CD4-positive, alpha-beta T cell (primary cell): Measurements from ENCODE around the gene MED8. TPM values are rescaled to one million over a fixed set of nuclear protein-coding genes. Genes with fewer than 3 reads are reported as not detected.
A peak's percentile ranks its signal among the peaks of the same experiment; 100 is the strongest.

Source experiments
- ATAC-seq: fragments of 200-7000 bp; cut with Tn5 transposase; one replicate; pipeline ENCODE4 v1.10.0; 2022; ENCODE audit warnings: mild to moderate bottlenecking; ENCODE audit not compliant: poor library complexity
- CTCF ChIA-PET: fragments of 350-600 bp; sonication (Branson Sonifier 250); formaldehyde crosslinking; loops from one replicate; lab custom pipeline; 2021; ENCODE audit warnings: antibody characterized with exemption, inconsistent platforms; lab: Charles Lee
- POLR2A ChIA-PET: fragments of 350-600 bp; sonication (Branson Sonifier 250); formaldehyde crosslinking; loops from one replicate; lab custom pipeline; 2021; ENCODE audit warnings: antibody characterized with exemption, inconsistent platforms; lab: Charles Lee
- DNase-seq, 14 experiments: peaks; one replicate each; pipeline ENCODE4 v3.0.0-alpha.2; 2013 to 2020; ENCODE audit warnings: mixed read lengths in 2 of 14
- H3K27ac ChIP-seq, 2 donors: one replicate each; pipeline versions ENCODE4 v1.5.1 to v1.7.0; 2013; ENCODE audit warnings: low read length in 2 of 2, low read depth in 1 of 2, mild to moderate bottlenecking in 1 of 2
- H3K27me3 ChIP-seq, 2 experiments: 1 replicate in 1 of 2; 2 replicates in 1 of 2; pipeline versions ENCODE4 v1.6.1 to v1.7.0; 2013; ENCODE audit warnings: low read length in 2 of 2, control low read depth in 1 of 2, mild to moderate bottlenecking in 1 of 2, moderate library complexity in 1 of 2; ENCODE audit not compliant: insufficient read depth in 2 of 2, control insufficient read depth in 1 of 2
- H3K36me3 ChIP-seq: one replicate; pipeline ENCODE4 v1.6.1; 2013; ENCODE audit warnings: low read length, control low read depth; ENCODE audit not compliant: insufficient read depth
- H3K4me1 ChIP-seq: one replicate; pipeline ENCODE4 v1.6.1; 2013; ENCODE audit warnings: low read length, control low read depth; ENCODE audit not compliant: insufficient read depth
- H3K4me3 ChIP-seq: one replicate; pipeline ENCODE4 v1.5.1; 2013; ENCODE audit warnings: mild to moderate bottlenecking, low read length, moderate library complexity
- H3K9me3 ChIP-seq, 2 experiments: 1 replicate in 1 of 2; 2 replicates in 1 of 2; pipeline versions ENCODE4 v1.6.1 to v1.7.0; 2013; ENCODE audit warnings: low read length in 2 of 2, mild to moderate bottlenecking in 2 of 2, control low read depth in 1 of 2, moderate library complexity in 1 of 2; ENCODE audit not compliant: control insufficient read depth in 1 of 2, insufficient read depth in 1 of 2
- H3K27ac Mint-ChIP-seq: one replicate; pipeline ENCODE4 v1.8.0; 2020; ENCODE audit warnings: mixed read lengths
- H3K27me3 Mint-ChIP-seq: one replicate; pipeline ENCODE4 v1.8.0; 2021; ENCODE audit warnings: mixed read lengths
- H3K36me3 Mint-ChIP-seq: one replicate; pipeline ENCODE4 v1.8.0; 2021; ENCODE audit warnings: low read depth, mixed read lengths
- H3K4me1 Mint-ChIP-seq: one replicate; pipeline ENCODE4 v1.8.0; 2021; ENCODE audit warnings: low read depth, mixed read lengths
- H3K4me3 Mint-ChIP-seq: one replicate; pipeline ENCODE4 v1.8.0; 2020; ENCODE audit warnings: mild to moderate bottlenecking, mixed read lengths
- H3K9me3 Mint-ChIP-seq: one replicate; pipeline ENCODE4 v1.8.0; 2020; ENCODE audit warnings: mixed read lengths
- CTCF ChIP-seq: fragments of 200-600 bp; IDR thresholded peaks from one replicate; pipeline ENCODE4 v1.8.0; 2022; ENCODE audit warnings: antibody characterized with exemption, mild to moderate bottlenecking
- intact Hi-C, 2 experiments: fragments of 100-400 bp; cut with DNase I in 1 of 2; cut with micrococcal nuclease in 1 of 2; formaldehyde crosslinking; loops; one replicate each; pipeline versions ENCODE4 v1.15.1 to v1.9.0; 2023 to 2025; cut with DNase I, micrococcal nuclease
- total RNA-seq, 174 experiments: library from RNA in 2 of 174; stranded (reverse) in 2 of 174; gene quantifications; one replicate each; pipeline ENCODE4 v1.2.3 and lab custom pipeline; 2021 to 2026

MED8 gene
- total RNA-seq, 2 experiments from 2014 or later: 14.8 to 17.6 TPM

GRCh38 chr1:43419627-43420425 lies 30.2 kb upstream of the MED8 start:
- Mint-ChIP-seq H3K27ac (no peak overlapping the region), H3K36me3 (peaks cover 4% of the 10 kb centered on the region), H3K4me3 (no peak overlapping the region), H3K9me3 (no peaks in the 10 kb centered on the region), H3K4me1 (peaks cover under 1% of the 10 kb centered on the region), H3K27me3 (no peaks in the 10 kb centered on the region)
- DNase-seq: peak in 1 of 14 experiments; percentile 6
- intact Hi-C loops: no loop called here
- TF ChIP-seq CTCF: no peak
- peaks cover 92% of the 10 kb centered on the region for H3K36me3 ChIP-seq
- H3K27me3 ChIP-seq: no peaks in the 10 kb centered on the region
- no peaks in the 10 kb centered on the region for H3K4me1 ChIP-seq
- POLR2A ChIA-PET: no interaction called here
- H3K9me3 ChIP-seq: no peaks in the 10 kb centered on the region
- CTCF ChIA-PET: no interaction called here
- no peak for ATAC-seq
- no peak overlapping the region for H3K4me3 ChIP-seq
- no peak overlapping the region for H3K27ac ChIP-seq

- H3K27me3 ChIP-seq: no peaks in the 10 kb centered on the region
- no peaks in the 10 kb centered on the region for H3K9me3 ChIP-seq
- H3K27ac ChIP-seq: no peak overlapping the region
- H3K27ac Mint-ChIP-seq: no peak overlapping the region
- no peaks in the 10 kb centered on the region for H3K27me3 Mint-ChIP-seq
- ATAC-seq (no peak), DNase-seq (no peak)
- H3K36me3 Mint-ChIP-seq: peaks cover 9% of the 10 kb centered on the region
- H3K9me3 Mint-ChIP-seq: no peaks in the 10 kb centered on the region
- intact Hi-C loops: no loop called here
- no peak overlapping the region for H3K4me3 ChIP-seq
- no peaks in the 10 kb centered on the region for H3K4me1 ChIP-seq
- H3K4me3 Mint-ChIP-seq: no peak overlapping the region
- peaks cover 84% of the 10 kb centered on the region for H3K36me3 ChIP-seq
- ChIA-PET POLR2A (no interaction called here), CTCF (interaction anchor here (1.3 kb wide), 1 partner anchor 192 kb away, joined by 4 read pairs; no protein-coding TSS in a partner anchor)
- H3K4me1 Mint-ChIP-seq: peaks cover 5% of the 10 kb centered on the region
- TF ChIP-seq CTCF: no peak
These were observed 29.3 kb upstream of the MED8 start for GRCh38 chr1:43418858-43419257.

GRCh38 chr1:43415901-43416300 lies 26.3 kb upstream of the MED8 start:
- CTCF ChIA-PET: interaction anchor here (4.9 kb wide), 1 partner anchor 190 kb away, joined by 58 read pairs; no protein-coding TSS in a partner anchor

More at GRCh38 chr1:43415901-43416300, 26.3 kb upstream of the MED8 start:
- Histone ChIP-seq H3K4me3 (no peak overlapping the region), H3K36me3 (peaks cover 62% of the 10 kb centered on the region), H3K27ac (no peak overlapping the region), H3K4me1 (no peaks in the 10 kb centered on the region), H3K9me3 (no peaks in the 10 kb centered on the region), H3K27me3 (no peaks in the 10 kb centered on the region)
- Mint-ChIP-seq H3K4me1 (peaks cover 5% of the 10 kb centered on the region), H3K36me3 (peaks cover 9% of the 10 kb centered on the region), H3K9me3 (no peaks in the 10 kb centered on the region), H3K27me3 (no peaks in the 10 kb centered on the region), H3K27ac (no peak overlapping the region), H3K4me3 (no peak overlapping the region)
- intact Hi-C loops: loop anchor here in 1 of 2 experiments (2.0 kb wide), 1 partner anchor 503 kb away; no protein-coding TSS in a partner anchor
- TF ChIP-seq CTCF: no peak
- POLR2A ChIA-PET: interaction anchor here (2.5 kb wide), 1 partner anchor 189 kb away, joined by 14 read pairs; no protein-coding TSS in a partner anchor
- ATAC-seq (no peak), DNase-seq (peak in 1 of 14 experiments; percentile 3)
